Stimulated activated effector memory CD8-positive, alpha-beta T cell treated with anti-CD3 and anti-CD28 coated beads, Interleukin-12 subunit alpha, Interleukin-12 subunit beta, amount 100 ng/mL, for 72 hours (primary cell): ENCODE data around the gene LRMDA.

ENCODE experiments used
- ATAC-seq: fragments of 150-1000 bp; cut with Tn5 transposase; 2 replicates; pipeline ENCODE4 v1.10.0; 2021
- DNase-seq, 2 donors: peaks; one replicate each; pipeline ENCODE4 v3.0.0; 2021 to 2022; ENCODE audit warnings: low spot score in 2 of 2
- H3K27ac Mint-ChIP-seq: one replicate; pipeline ENCODE4 v1.8.0; 2022; ENCODE audit warnings: mild to moderate bottlenecking, mixed read lengths
- H3K36me3 Mint-ChIP-seq: one replicate; pipeline ENCODE4 v1.8.0; 2022; ENCODE audit warnings: mild to moderate bottlenecking, mixed read lengths
- H3K4me1 Mint-ChIP-seq: one replicate; pipeline ENCODE4 v1.8.0; 2022; ENCODE audit warnings: mixed read lengths
- H3K4me3 Mint-ChIP-seq: one replicate; pipeline ENCODE4 v1.8.0; 2022; ENCODE audit warnings: mild to moderate bottlenecking, mixed read lengths
- H3K9me3 Mint-ChIP-seq: one replicate; pipeline ENCODE4 v1.8.0; 2022; ENCODE audit warnings: mixed read lengths

The LRMDA gene

DNA sequence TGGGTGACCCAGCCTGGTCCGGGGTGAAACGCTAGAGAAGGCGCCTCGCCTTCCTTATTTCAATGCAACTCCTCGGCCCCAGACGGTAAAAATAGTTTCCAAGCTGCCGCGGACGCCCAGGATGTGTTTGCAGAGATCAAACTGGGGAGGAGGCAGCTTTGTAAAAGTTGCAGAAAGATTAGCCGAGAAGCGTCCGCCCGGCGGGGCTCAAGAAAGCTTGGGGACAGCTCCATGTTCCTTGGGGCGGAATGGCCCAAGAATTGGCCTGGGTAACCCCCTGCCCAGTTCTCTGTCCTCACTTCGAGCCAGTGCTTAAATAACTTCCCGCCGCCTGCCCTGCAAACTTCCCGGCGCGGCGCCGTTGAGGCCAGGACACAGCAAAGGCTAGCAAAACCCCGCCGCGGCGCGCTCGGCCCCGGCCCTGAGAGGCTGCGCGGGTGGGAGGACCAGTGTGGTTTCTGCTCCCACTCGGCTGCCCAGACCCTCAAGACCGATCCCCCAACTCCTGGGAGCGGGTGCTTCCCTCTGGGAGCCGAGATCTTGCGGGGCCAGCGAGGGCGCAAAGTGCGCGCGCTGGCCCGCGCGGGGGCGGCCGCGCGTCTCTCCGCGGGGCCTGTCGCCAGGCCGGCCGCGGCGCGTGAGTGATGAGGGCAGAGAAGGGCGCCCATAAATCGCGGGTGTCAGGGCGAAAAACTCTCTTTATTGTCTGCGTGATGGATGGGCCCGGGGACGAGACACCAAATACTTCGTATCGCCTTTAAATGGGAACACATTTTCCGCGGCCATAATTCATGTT lies 23.5 kb upstream of the LRMDA start:
- no peak overlapping the region for H3K27ac Mint-ChIP-seq
- H3K36me3 Mint-ChIP-seq, result no peaks in the 10 kb centered on the region
- peaks cover 25% of the 10 kb centered on the region for H3K4me1 Mint-ChIP-seq
- H3K9me3 Mint-ChIP-seq, result peaks cover 2% of the 10 kb centered on the region
- no peak for ATAC-seq
- peak overlapping the region; percentile 63 for H3K4me3 Mint-ChIP-seq
- no peak for DNase-seq

DNA sequence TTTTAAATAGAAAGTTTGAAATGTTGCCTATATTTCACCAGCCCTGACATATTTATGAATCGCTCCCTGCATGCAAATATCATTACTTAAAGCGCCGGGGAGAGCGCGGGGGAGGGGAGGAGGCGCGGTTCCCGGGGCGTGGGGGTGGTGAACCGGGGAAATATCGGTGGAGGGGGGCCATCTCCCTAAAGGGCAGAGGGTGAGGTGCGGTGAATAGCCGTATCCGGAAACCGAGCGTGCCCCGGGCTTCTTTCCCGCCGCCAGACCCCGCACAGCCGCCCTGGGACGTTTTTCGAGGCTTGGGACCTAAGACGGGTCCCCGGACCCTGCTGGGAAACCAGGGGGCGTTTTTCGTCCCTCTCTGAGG lies 22.9 kb upstream of the LRMDA start:
- Mint-ChIP-seq H3K27ac (no peak overlapping the region), H3K36me3 (no peaks in the 10 kb centered on the region), H3K9me3 (peaks cover 2% of the 10 kb centered on the region), H3K4me3 (peak overlapping the region; percentile 63), H3K4me1 (peaks cover 19% of the 10 kb centered on the region)
- no peak for ATAC-seq
- no peak for DNase-seq

DNA sequence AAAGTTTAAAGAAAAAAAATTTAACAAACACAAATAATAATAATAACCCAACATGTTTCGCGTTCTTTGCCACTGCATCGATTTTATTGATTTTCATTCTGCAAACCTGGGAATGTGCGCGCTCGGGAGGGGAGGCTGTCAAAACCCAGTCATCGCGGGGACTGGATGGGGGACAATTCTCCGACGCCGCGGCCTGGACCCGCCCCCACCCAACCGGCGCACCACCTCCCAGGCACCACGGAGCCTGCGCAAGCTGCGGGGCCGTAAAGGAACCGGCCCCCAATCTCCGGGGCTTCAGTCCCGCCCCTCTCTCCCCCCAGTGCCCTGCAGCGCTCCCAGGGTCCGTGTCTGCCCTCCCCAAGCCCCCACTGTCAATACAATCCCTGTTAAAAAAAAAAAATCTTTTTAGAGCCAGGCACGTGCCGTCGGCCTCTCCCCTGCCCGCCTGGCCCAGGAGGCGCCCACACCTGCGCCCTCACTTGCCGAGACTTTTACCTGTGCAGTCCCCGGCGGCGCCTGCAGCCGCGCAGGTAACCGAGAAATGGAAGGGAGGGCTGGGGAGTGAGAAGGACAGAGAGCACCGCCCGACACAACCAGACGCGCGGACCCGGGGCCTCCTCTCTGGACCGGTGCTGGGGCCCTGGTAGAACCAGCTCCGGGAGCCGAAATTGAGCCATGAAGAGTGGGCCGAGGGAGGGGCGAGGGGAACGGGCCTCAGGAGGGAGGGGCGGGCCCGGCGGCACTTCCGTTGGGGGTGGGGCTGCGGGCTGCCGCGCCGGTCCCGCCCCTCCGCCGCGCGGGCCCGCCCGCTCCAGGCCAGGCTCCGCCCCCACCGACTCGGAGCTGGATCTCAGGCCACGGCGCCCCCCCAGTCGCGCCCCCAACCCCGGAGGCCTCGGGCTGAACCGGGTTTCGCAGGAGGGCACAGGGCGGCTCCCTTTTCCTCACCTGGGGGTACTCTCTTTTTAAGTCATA lies 22.2 kb upstream of the LRMDA start:
- Mint-ChIP-seq H3K4me1 (peaks cover 14% of the 10 kb centered on the region), H3K4me3 (peak overlapping the region; percentile 63), H3K27ac (no peak overlapping the region), H3K36me3 (no peaks in the 10 kb centered on the region), H3K9me3 (peaks cover 2% of the 10 kb centered on the region)
- DNase-seq (no peak), ATAC-seq (peak; percentile 35)

DNA sequence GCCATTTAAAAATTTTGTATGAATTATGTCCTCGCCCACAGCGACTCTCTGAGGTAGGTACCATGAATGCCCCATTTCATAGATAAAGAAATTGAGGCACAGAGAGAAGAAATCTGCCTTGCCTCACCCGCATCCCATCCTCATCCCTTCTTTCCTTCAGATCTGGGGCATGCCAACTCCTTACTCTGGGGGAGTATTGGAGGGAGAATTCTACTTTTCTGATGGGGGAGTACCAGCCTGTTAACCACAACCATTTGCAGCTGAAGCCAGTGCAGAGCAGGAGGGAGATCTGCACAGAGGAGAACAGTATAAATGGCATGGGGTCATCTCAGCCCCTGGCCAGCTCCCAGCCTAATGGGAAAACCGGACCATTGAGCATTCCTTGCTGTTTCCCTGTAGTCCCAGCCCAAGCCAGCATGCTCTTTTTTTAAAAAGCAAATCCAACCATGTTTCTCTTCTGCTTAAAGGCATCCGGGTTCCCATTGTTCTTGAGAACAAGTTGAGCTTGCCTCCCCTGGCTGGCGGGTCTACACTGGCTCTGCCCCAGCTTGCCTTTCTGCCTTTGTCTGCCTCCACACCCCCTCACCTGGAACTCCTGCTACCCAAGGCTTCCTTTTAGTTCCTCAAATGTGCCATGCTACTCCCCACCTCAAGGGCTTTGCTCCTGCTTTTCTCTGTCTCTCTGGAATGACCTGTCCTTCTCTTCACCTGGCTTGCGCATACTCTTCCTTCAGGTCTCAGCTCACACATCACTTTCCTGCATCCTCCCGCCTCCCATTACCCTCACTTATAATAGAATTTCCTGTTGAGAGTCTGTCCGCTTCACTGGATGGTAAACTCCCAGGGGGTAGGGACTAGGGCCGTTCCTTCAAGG lies 21.1 kb upstream of the LRMDA start:
- Mint-ChIP-seq H3K4me1 (peaks cover 12% of the 10 kb centered on the region), H3K36me3 (no peaks in the 10 kb centered on the region), H3K9me3 (peaks cover 2% of the 10 kb centered on the region), H3K27ac (no peak overlapping the region), H3K4me3 (peak overlapping the region; percentile 63)
- DNase-seq, result no peak
- ATAC-seq, result no peak

DNA sequence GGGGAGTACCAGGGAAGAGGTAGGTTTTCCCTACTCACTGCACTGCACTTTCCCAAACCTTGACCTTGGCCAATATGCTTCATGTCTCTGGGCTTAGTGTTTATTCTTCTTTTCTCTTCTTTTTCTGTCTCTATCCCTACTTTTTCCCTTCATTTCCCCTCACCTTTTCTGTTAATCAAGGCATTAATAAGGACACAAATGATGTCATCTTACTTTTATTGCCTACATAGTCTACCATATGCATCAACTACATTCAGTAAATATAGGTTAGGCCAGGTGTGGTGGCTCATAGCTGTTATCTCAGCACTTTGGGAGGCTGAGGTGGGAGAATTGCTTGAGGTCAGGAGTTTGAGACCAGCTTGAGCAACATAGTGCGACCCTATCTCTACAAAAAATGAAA lies 16.9 kb upstream of the LRMDA start:
- DNase-seq (no peak), ATAC-seq (no peak)
- H3K36me3 Mint-ChIP-seq, result no peaks in the 10 kb centered on the region
- H3K4me3 Mint-ChIP-seq, result no peak overlapping the region
- no peaks in the 10 kb centered on the region for H3K4me1 Mint-ChIP-seq
- peaks cover 2% of the 10 kb centered on the region for H3K9me3 Mint-ChIP-seq
- H3K27ac Mint-ChIP-seq, result no peak overlapping the region

DNA sequence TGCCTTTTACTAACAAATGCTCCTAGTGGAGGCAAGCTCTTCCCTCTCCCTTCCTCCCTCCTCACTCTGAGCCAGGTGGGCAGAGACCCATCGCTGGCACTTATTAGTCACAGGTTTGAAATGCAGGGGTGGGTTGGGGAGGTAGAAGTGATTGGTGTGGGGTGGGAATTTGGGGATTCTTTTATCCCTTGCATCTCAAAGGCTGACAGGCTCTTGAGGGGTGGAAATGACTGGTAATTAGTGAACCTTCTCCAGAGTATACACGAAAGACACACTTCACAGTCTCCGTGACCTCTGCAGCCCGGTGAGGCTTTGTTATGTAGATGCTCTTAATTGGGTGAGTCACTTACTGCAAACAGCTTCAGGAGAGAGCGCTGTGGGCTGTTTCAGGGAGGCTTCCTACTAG lies 13.9 kb upstream of the LRMDA start:
- H3K4me1 Mint-ChIP-seq, result no peaks in the 10 kb centered on the region
- no peak overlapping the region for H3K27ac Mint-ChIP-seq
- DNase-seq (no peak), ATAC-seq (no peak)
- H3K9me3 Mint-ChIP-seq, result no peaks in the 10 kb centered on the region
- no peaks in the 10 kb centered on the region for H3K36me3 Mint-ChIP-seq
- no peak overlapping the region for H3K4me3 Mint-ChIP-seq

DNA sequence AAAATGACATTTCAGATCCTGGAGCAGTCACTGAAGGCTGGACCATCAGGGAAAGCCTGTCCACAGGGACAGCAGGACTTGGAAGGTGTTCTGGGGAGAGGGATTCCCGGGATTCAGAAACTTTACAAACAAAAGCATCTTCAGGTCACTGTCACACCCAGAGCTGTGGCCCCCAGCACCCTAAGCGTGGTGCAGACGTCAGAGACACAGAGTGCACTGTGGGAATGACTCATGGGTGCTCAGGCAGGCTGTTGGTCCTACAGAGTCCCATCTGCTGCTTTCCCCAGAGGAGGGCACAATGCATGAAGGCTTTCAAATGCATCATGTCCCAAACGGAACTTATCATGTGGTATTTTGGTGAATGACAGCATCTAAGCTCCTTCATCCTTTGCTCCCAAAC lies 13.1 kb upstream of the LRMDA start:
- no peak overlapping the region for H3K4me3 Mint-ChIP-seq
- DNase-seq (no peak), ATAC-seq (no peak)
- no peaks in the 10 kb centered on the region for H3K9me3 Mint-ChIP-seq
- H3K27ac Mint-ChIP-seq, result no peak overlapping the region
- no peaks in the 10 kb centered on the region for H3K36me3 Mint-ChIP-seq
- no peaks in the 10 kb centered on the region for H3K4me1 Mint-ChIP-seq

DNA sequence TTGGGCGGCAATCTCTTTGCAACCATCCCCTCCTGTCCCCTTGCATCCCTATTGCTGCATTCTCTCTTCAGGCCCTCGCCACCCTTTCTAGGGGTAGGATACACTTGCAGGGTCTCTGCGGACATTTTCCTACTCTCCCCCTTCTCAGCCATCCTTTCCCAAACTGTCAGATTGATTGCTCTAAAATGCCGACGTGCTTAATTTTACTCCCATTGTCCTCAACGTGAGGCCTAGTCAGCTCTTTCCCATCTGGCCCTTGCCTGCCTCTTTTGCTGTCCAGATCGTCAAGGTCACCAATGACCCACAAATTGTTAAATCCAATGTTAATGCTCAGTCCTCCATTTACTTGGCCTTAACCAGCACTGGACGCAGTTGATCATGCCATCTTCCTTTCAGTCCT lies 12.7 kb upstream of the LRMDA start:
- Mint-ChIP-seq H3K36me3 (no peaks in the 10 kb centered on the region), H3K27ac (no peak overlapping the region), H3K9me3 (no peaks in the 10 kb centered on the region), H3K4me3 (no peak overlapping the region), H3K4me1 (no peaks in the 10 kb centered on the region)
- ATAC-seq, result no peak
- no peak for DNase-seq

DNA sequence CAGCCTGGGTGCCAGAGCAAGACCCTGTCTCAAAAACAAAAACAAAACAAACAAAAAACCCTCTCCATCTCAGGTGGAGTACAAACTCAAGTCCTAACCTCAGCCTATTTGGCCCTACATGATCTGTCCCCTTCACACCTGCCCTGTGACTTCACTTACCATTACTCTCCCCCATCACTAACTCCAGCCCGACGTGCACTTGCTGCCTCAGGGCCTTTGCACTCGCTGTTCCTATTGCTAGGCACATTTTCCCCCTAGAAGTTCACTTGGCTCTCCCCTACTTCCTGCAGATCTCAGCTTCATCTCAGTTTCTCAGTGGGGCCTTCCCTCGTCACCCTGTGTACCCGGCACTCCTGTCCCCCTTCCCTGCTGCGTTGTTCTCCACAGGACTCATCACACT lies 8.5 kb upstream of the LRMDA start:
- ATAC-seq, result no peak
- DNase-seq, result no peak
- Mint-ChIP-seq H3K4me1 (no peaks in the 10 kb centered on the region), H3K9me3 (no peaks in the 10 kb centered on the region), H3K27ac (no peak overlapping the region), H3K4me3 (no peak overlapping the region), H3K36me3 (no peaks in the 10 kb centered on the region)

DNA sequence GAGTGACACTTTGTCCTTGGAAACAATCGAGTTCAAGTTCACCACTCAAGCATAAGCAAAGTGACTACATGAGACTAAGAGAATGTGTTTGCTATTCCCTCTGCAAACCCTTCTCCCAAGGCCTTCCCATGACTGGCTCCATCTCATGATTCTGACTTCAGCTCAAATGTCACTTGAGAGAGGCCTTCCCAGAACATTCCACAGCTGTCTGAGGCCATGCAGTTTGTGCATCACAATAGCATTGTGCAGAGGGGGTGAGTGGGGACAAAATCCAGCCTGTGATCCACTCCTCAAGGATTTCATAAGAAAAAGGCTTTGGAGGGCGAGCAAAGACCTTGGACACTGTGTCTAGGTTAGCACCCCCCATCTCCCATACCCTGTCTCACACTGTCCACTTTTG lies 6.9 kb upstream of the LRMDA start:
- Mint-ChIP-seq H3K27ac (no peak overlapping the region), H3K4me3 (no peak overlapping the region), H3K36me3 (no peaks in the 10 kb centered on the region), H3K9me3 (no peaks in the 10 kb centered on the region), H3K4me1 (no peaks in the 10 kb centered on the region)
- no peak for DNase-seq
- ATAC-seq, result no peak

DNA sequence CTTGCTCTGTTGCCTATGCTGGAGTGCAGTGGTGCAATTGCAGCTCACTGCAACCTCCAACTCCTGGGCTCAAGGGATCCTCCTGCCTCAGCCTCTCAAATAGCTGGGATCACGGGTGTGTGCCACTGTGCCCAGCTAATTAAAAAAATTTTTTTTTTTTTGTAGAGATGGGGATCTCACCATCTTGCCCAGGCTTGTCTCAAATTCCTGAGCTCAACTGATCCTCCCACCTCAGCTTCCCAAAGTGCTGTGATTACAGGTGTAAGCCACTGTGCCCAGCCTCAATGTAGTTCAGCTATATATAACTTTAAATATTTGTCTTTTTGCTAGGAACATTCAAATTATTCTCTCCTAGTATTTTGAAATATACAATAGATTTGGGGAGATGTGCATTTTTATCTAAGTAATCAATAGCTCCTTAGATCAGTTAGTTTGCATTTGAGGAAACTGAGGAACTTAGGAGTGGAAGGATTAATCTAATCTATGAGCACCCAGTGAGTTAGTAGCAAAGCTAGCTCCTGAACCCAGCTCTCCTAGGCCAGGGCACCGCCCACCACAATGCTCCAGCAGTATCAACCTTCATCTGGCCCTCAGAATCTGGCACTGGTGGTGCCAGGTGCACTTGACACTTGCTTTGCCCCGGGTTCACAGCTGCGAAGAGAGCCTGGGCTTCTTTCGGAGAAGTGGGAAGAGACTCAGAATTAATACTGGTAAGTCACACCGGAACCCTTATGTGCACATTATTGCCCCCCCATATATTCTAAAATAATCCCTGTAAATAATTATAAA lies 5.9 kb upstream of the LRMDA start:
- DNase-seq (no peak), ATAC-seq (no peak)
- Mint-ChIP-seq H3K4me3 (no peak overlapping the region), H3K9me3 (no peaks in the 10 kb centered on the region), H3K36me3 (no peaks in the 10 kb centered on the region), H3K27ac (no peak overlapping the region), H3K4me1 (no peaks in the 10 kb centered on the region)

DNA sequence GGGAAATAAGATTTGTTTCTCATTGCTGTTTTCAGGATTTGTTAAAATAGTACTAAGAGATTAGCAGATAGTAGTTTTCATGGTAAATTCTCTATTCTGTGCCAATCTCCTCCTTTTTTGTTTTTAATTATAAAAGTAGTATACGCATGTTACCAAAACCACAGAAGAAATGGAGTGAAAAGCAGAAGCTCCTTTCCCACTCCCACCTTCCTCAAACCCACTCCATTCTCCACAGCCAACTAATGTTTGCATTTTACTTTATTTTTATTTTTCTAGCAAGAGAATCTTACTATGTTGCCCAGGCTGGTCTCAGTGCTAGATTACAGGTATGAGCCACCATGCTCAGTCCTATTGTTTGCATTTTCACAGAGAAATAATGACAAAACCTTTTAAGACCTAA lies 4.5 kb upstream of the LRMDA start:
- no peak for ATAC-seq

DNA sequence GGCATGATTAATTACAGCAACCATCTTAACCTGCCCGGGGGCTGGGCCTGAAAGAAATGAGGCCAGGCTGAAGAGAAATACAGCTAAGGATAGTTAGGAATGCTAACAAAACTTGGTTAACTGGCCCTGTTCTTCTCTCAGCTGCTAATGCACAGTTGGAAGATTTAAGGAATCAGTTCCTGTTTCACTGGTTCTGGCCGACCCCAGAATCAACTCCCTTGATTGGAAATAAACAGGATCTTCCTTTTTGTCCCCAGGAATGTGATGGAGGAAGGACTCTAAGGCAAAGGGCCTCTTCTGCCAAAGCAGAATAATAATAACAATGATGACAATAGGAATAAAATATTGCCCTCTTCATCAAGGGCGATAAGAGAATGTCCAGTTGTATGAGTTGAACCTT lies 3.5 kb upstream of the LRMDA start:
- no peaks in the 10 kb centered on the region for H3K9me3 Mint-ChIP-seq
- ATAC-seq (no peak), DNase-seq (no peak)
- no peaks in the 10 kb centered on the region for H3K36me3 Mint-ChIP-seq
- no peak overlapping the region for H3K4me3 Mint-ChIP-seq
- H3K27ac Mint-ChIP-seq, result no peak overlapping the region
- no peaks in the 10 kb centered on the region for H3K4me1 Mint-ChIP-seq

More for the DNA sequence above, 4.5 kb upstream of the LRMDA start:
- Mint-ChIP-seq H3K36me3 (no peaks in the 10 kb centered on the region), H3K4me3 (no peak overlapping the region), H3K4me1 (no peaks in the 10 kb centered on the region), H3K27ac (no peak overlapping the region), H3K9me3 (no peaks in the 10 kb centered on the region)
- no peak for DNase-seq

DNA sequence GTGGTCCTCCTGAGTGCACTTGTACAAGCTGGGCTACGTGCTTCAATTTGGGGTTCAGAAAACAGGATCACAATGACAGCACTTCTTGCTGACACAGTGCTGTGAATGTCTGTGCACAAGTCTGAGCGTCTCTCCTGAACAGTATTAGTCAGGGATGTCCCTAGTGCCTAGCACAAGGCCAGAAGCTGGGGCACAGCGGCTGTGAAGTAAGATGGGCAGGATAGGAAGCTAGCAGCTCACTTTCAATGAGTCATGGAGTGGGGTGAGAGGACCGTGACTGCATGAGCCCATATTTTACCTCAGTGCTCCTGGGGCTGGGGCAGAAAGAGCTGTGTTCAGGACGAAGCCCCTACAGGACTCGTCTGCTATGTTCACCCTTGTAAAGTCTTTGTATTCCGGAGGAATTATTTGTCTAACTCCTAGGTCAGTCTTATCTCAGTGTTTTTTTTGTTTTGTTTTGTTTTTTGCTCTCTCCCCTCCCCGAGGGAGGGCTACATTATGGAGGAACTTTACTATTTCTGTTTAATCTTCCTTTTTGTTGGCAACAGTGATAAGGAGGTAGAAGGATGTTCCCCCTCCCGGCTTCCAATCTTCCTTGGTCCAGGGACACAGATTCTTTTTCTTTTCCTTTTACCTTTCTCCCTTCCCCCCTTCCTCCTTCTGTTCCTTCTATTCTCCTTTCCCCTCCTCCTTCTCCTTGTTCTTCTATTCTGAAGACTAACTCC lies 2.8 kb upstream of the LRMDA start:
- no peak for DNase-seq

More for the DNA sequence above, 2.8 kb upstream of the LRMDA start:
- Mint-ChIP-seq H3K9me3 (no peaks in the 10 kb centered on the region), H3K36me3 (no peaks in the 10 kb centered on the region), H3K27ac (no peak overlapping the region), H3K4me1 (no peaks in the 10 kb centered on the region), H3K4me3 (no peak overlapping the region)
- peak; percentile 43 for ATAC-seq
